NCI-H748 treated with DMSO at 0.1 percent for 48 hours (cell line): ENCODE data around the gene TXLNG.
"Not testable (repeated sequence)": the region's sequence is repeated elsewhere in the genome, so short reads cannot be mapped to it uniquely, and the experiment has no call there.

ENCODE experiments used
- DNase-seq: peaks from one replicate; lab custom pipeline; 2025; lab: John Stamatoyannopoulos, UW

The TXLNG gene

GRCh38 chrX:16786139-16786790, at the start of gene TXLNG:
Gene TXLNG, plus strand, starts transcription at chrX:16786466. Its CDS starts 22 bp downstream, at chrX:16786488.
- peak; percentile 94 for DNase-seq

- no peak for DNase-seq
Observed at GRCh38 chrX:16737024-16737423, 49.2 kb upstream of the TXLNG start.

- no peak for DNase-seq
Observed at GRCh38 chrX:16739574-16739973, 46.7 kb upstream of the TXLNG start.

- no peak for DNase-seq
Observed at GRCh38 chrX:16743604-16744325, 42.5 kb upstream of the TXLNG start.

- no peak for DNase-seq
Observed at GRCh38 chrX:16745102-16745501, 41.2 kb upstream of the TXLNG start.

- no peak for DNase-seq
Observed at GRCh38 chrX:16745659-16746058, 40.6 kb upstream of the TXLNG start.

- DNase-seq, result no peak
Observed at GRCh38 chrX:16748425-16748824, 37.8 kb upstream of the TXLNG start.

GRCh38 chrX:16750136-16750535, 36.1 kb upstream of the TXLNG start:
- DNase-seq, result no peak

- DNase-seq, result no peak
Observed at GRCh38 chrX:16754019-16754418, 32.2 kb upstream of the TXLNG start.

- no peak for DNase-seq
Observed at GRCh38 chrX:16756724-16757123, 29.5 kb upstream of the TXLNG start.

GRCh38 chrX:16761500-16761899, 24.8 kb upstream of the TXLNG start:
- DNase-seq, result not testable (repeated sequence)

- no peak for DNase-seq
Observed at GRCh38 chrX:16762579-16762978, 23.7 kb upstream of the TXLNG start.

- DNase-seq, result no peak
Observed at GRCh38 chrX:16765594-16765993, 20.7 kb upstream of the TXLNG start.

- no peak for DNase-seq
Observed at GRCh38 chrX:16770970-16771482, 15.2 kb upstream of the TXLNG start.

GRCh38 chrX:16771483-16772398, 14.5 kb upstream of the TXLNG start:
- DNase-seq, result no peak

GRCh38 chrX:16772460-16772859, 13.8 kb upstream of the TXLNG start:
- no peak for DNase-seq

GRCh38 chrX:16774746-16775145, 11.5 kb upstream of the TXLNG start:
- DNase-seq, result no peak

- DNase-seq, result no peak
Observed at GRCh38 chrX:16778545-16778944, 7.7 kb upstream of the TXLNG start.

- no peak for DNase-seq
Observed at GRCh38 chrX:16778993-16779392, 7.3 kb upstream of the TXLNG start.

- not testable (repeated sequence) for DNase-seq
Observed at GRCh38 chrX:16779815-16780214, 6.5 kb upstream of the TXLNG start.

- DNase-seq, result no peak
Observed at GRCh38 chrX:16783452-16783851, 2.8 kb upstream of the TXLNG start.

- not testable (repeated sequence) for DNase-seq
Observed at GRCh38 chrX:16784440-16784839, 1.8 kb upstream of the TXLNG start.
